GM19372 (cell line): ENCODE results near the gene UBALD2.

ENCODE experiments used
- ATAC-seq: cut with Tn5 transposase; IDR thresholded peaks from one replicate; pipeline ENCODE4 v1.9.1; 2021; ENCODE audit warnings: mild to moderate bottlenecking, low read depth, moderate library complexity; ENCODE audit not compliant: unreplicated experiment

Gene UBALD2

GRCh38 chr17:76307966-76308338, 42.8 kb downstream of the UBALD2 start, which contains the start of gene QRICH2:
Gene QRICH2 (minus strand): TSS chr17:76308276. CDS start chr17:76307998, 278 bp downstream.
- no peak for ATAC-seq

GRCh38 chr17:76309461-76309860, 44.3 kb downstream of the UBALD2 start:
- ATAC-seq = no peak

GRCh38 chr17:76312735-76313134, 47.6 kb downstream of the UBALD2 start:
- no peak for ATAC-seq

GRCh38 chr17:76314392-76315227, 49.5 kb downstream of the UBALD2 start:
- ATAC-seq = no peak

- no peak for ATAC-seq
Measured at GRCh38 chr17:76317535-76317934, 52.4 kb downstream of the UBALD2 start.

GRCh38 chr17:76318586-76318985, 53.4 kb downstream of the UBALD2 start:
- ATAC-seq = no peak
